Activated CD8-positive, alpha-beta memory T cell treated with anti-CD3 and anti-CD28 coated beads, Interleukin-2, amount 10 ng/mL, durations not matched to agents 7 days and 5 days (primary cell): ENCODE results near the gene CDAN1. TPM values are rescaled to one million over a fixed set of nuclear protein-coding genes. Genes with fewer than 3 reads are reported as not detected.

Experiments used
- ATAC-seq: fragments of 150-1000 bp; cut with Tn5 transposase; one replicate; pipeline ENCODE4 v1.10.0; 2021; ENCODE audit warnings: moderate library complexity
- CTCF ChIA-PET: fragments of 350-600 bp; sonication (Branson Sonifier 250); formaldehyde crosslinking; loops from one replicate; lab custom pipeline; 2021; ENCODE audit warnings: antibody characterized with exemption; lab: Charles Lee
- DNase-seq: peaks from one replicate; pipeline ENCODE4 v3.0.0-alpha.2; 2020
- H3K27ac Mint-ChIP-seq: one replicate; pipeline ENCODE4 v1.8.0; 2021; ENCODE audit warnings: mild to moderate bottlenecking, mixed read lengths
- H3K27me3 Mint-ChIP-seq: one replicate; pipeline ENCODE4 v1.8.0; 2021; ENCODE audit warnings: mixed read lengths
- H3K36me3 Mint-ChIP-seq: one replicate; pipeline ENCODE4 v1.8.0; 2021; ENCODE audit warnings: mild to moderate bottlenecking, mixed read lengths
- H3K4me1 Mint-ChIP-seq: one replicate; pipeline ENCODE4 v1.8.0; 2021; ENCODE audit warnings: mixed read lengths
- H3K4me3 Mint-ChIP-seq: one replicate; pipeline ENCODE4 v1.8.0; 2021; ENCODE audit warnings: mild to moderate bottlenecking, moderate library complexity, mixed read lengths
- H3K9me3 Mint-ChIP-seq: one replicate; pipeline ENCODE4 v1.8.0; 2022; ENCODE audit warnings: low read depth, mixed read lengths
- total RNA-seq, 2 experiments: library from RNA; stranded (reverse); gene quantifications; one replicate each; pipeline ENCODE4 v1.2.3, GENCODE V29; 2021

CDAN1 gene
- total RNA-seq, 2 experiments from 2014 or later = 29.0 to 39.2 TPM

DNA sequence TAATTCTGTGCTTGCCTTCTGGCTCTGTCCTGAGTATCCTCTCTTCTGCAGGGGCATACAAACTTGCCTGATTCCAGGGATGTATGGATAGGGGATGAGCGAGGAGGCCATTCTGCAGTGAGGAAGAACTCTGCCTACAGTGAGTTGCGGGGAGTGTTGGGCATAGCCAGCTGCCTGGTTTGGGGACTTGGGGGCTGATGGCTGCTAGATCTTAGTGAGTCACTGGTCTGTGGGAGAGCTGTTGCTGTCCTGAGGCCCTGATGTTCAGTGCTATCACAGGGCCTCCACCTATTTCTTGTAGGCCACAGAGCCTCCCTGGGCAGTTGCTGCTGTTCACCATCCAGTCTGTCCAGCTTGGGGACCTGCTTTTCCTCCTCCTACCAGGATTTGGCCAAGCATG lies 20.3 kb downstream of the CDAN1 start:
- DNase-seq (no peak), ATAC-seq (no peak)
- Mint-ChIP-seq H3K36me3 (peaks cover 6% of the 10 kb centered on the region), H3K4me1 (no peaks in the 10 kb centered on the region), H3K27ac (no peak overlapping the region), H3K9me3 (no peaks in the 10 kb centered on the region), H3K27me3 (no peaks in the 10 kb centered on the region), H3K4me3 (no peak overlapping the region)
- CTCF ChIA-PET = interaction anchor here (0.8 kb wide), 1 partner anchor 210 kb away, joined by 3 read pairs; no protein-coding TSS in a partner anchor

DNA sequence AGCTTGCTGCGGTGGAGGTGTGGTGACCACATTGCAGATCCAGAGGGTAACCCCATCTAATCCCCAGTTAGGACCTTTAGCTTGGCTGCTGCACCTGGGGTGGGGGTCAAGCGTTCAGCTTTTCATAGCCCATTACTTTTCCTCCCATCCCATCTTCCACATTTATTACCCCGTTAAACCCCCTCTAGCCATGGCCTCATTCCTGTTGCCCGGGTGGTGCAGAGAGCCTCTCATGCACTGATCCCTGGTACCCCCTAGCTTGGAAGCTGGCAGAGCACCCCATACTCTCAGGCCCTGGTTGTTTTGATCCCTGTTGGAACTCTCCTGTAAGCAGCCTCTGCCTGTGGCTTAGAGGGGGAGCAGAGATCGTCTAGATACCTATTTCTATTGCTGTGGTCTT lies 20.8 kb downstream of the CDAN1 start:
- Mint-ChIP-seq H3K9me3 (no peaks in the 10 kb centered on the region), H3K4me3 (no peak overlapping the region), H3K27ac (no peak overlapping the region), H3K4me1 (no peaks in the 10 kb centered on the region), H3K27me3 (no peaks in the 10 kb centered on the region), H3K36me3 (peaks cover 6% of the 10 kb centered on the region)
- CTCF ChIA-PET = interaction anchor here (0.8 kb wide), 1 partner anchor 211 kb away, joined by 3 read pairs; no protein-coding TSS in a partner anchor
- ATAC-seq (no peak), DNase-seq (no peak)

DNA sequence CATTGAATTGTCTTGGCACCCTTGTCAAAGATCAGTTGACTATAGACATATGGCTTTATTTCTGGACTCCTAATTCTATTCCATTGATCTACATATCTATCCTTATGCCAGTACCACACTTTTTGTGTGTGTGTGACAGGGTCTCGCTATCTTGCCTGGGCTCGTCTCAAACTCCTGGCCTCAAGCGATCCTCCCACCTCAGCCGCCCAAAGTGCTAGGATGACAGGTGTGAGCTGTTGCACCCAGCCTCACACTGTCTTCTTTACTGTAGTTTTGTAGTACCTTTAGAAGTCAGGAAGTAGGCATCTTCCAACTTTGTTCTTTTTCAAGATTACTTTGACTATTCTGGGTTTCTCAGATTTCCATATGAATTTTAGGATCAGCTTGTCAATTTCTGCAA lies 24.3 kb downstream of the CDAN1 start:
- DNase-seq (no peak), ATAC-seq (no peak)
- CTCF ChIA-PET = no interaction called here
- Mint-ChIP-seq H3K4me1 (no peaks in the 10 kb centered on the region), H3K9me3 (no peaks in the 10 kb centered on the region), H3K27ac (no peak overlapping the region), H3K27me3 (no peaks in the 10 kb centered on the region), H3K4me3 (no peak overlapping the region), H3K36me3 (no peaks in the 10 kb centered on the region)

DNA sequence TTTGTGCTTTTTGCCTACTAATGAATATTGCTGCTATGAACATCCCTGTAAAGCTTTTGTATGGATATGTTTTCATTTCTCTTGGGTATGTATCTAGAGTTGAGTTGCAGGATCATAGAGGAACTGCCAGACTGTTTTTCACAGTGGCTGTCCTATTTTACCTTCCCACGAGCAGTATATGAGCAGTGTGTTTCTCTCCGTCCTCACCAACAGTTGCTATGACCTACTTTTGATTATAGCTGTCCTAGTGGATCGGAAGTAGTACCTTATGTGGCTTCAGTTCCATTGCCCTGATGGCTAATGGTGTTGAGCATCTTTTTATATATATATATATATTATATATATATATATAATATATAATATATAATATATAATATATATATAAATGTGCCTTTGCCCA lies 25.2 kb downstream of the CDAN1 start:
- H3K4me1 Mint-ChIP-seq = no peaks in the 10 kb centered on the region
- H3K36me3 Mint-ChIP-seq = no peaks in the 10 kb centered on the region
- no peak for ATAC-seq
- no peak for DNase-seq
- no peaks in the 10 kb centered on the region for H3K27me3 Mint-ChIP-seq
- CTCF ChIA-PET = interaction anchor here (1.1 kb wide), 1 partner anchor 213 kb away, joined by 3 read pairs; no protein-coding TSS in a partner anchor
- H3K4me3 Mint-ChIP-seq = no peak overlapping the region
- no peak overlapping the region for H3K27ac Mint-ChIP-seq
- no peaks in the 10 kb centered on the region for H3K9me3 Mint-ChIP-seq

DNA sequence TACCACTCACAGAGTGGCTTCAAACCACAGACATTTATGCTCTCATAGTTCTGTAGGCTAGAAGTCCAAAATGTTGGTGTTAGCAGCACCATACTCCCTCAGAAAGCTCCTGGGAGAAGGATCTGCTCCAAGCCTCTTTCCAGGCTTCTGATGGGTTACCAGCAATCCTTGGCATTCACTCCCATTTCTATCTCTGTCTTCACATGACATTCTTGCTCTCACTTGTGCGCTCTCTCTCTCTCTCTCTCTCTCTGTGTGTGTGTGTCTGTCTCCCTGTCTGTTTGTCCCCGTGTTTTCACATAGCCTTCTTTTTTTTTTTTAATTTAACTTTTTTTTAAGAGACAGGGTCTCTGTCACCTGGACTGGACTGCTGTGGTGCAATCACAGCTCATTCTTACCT lies 26.3 kb downstream of the CDAN1 start:
- Mint-ChIP-seq H3K27me3 (no peaks in the 10 kb centered on the region), H3K4me3 (no peak overlapping the region), H3K27ac (no peak overlapping the region), H3K36me3 (no peaks in the 10 kb centered on the region), H3K4me1 (no peaks in the 10 kb centered on the region), H3K9me3 (no peaks in the 10 kb centered on the region)
- ATAC-seq (no peak), DNase-seq (no peak)
- CTCF ChIA-PET = interaction anchor here (1.1 kb wide), 1 partner anchor 214 kb away, joined by 3 read pairs; no protein-coding TSS in a partner anchor

DNA sequence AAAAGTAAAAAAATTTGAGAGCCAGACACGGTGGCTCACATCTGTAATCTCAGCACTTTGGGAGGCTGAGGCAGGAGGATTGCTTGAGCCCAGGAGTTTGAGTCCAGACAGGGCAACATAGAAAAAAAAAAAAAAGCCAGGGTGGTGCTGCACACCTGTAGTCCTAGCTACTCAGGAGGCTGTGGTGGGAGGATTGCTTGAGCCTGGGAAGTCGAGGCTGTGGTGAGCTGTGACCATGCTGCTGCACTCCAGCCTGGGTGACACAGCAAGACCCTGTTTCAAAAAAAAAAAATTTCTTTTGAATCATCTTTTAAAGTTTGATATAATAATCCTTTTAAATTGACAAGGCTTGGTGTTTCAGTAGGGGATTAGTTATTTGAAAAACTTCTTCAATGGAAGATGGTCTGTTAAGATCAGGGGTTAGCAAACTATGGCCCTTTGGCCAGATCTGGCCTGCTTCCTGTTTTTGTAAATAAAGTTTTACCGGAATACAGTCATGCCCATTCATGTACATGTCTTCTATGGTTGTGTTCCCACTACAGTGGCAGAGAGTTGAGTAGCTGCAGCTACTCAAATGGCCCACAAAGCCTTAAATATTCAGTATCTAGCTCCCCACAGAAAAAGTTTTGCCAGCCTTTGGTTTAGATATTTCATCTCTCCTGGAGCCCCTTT lies 28.9 kb downstream of the CDAN1 start:
- CTCF ChIA-PET = interaction anchor here (1.4 to 5.0 kb wide), 2 partner anchors 219 to 496 kb away, joined by 3 to 27 read pairs; no protein-coding TSS in a partner anchor
- H3K27ac Mint-ChIP-seq = no peak overlapping the region

DNA sequence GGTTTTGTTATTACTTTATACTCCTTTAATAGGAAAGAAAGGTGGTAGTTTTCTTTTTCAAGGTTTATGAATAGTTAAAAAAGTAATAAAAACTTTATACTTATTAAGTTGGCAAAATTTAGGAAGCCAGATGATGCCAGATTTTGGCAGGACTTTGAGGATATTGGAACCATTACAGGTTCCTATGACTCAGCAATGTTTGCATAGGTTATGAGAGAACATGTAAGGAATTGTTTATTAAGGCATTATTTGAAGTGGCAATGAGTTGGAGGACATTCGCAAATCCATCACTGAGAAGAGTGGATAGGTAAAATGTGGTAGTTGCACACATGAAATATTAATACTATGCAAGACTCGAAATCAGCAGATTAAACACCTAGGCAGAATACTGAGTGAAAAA lies 29.9 kb downstream of the CDAN1 start:
- Mint-ChIP-seq H3K9me3 (no peaks in the 10 kb centered on the region), H3K4me1 (no peaks in the 10 kb centered on the region), H3K36me3 (no peaks in the 10 kb centered on the region), H3K4me3 (no peak overlapping the region), H3K27ac (no peak overlapping the region), H3K27me3 (no peaks in the 10 kb centered on the region)
- no peak for DNase-seq
- ATAC-seq = no peak
- CTCF ChIA-PET = interaction anchor here (2.3 to 5.0 kb wide), 2 partner anchors 220 to 497 kb away, joined by 7 to 27 read pairs; no protein-coding TSS in a partner anchor

More for the DNA sequence above, 28.9 kb downstream of the CDAN1 start:
- Mint-ChIP-seq H3K27me3 (no peaks in the 10 kb centered on the region), H3K36me3 (no peaks in the 10 kb centered on the region), H3K4me3 (no peak overlapping the region), H3K4me1 (no peaks in the 10 kb centered on the region), H3K9me3 (no peaks in the 10 kb centered on the region)
- DNase-seq = no peak
- no peak for ATAC-seq

DNA sequence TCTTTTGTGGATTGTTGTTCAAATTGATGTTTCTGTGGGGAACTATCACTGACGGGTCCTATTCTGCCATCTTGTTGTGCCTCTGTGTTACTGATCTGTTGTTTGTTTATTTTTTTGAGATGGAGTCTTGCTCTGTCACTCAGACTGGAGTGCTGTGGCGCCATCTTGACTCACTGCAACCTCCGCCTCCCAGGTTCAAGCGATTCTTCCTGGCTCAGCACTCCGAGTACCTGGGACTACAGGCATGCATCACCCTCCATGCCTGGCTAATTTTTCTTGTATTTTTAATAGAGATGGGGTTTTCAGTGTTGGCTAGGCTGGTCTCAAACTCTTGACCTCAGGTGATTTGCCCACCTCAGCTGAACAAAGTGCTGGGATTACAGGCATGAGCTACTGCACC lies 31.6 kb downstream of the CDAN1 start:
- CTCF ChIA-PET = interaction anchor here (1.0 to 5.0 kb wide), 6 partner anchors 32 to 580 kb away, joined by 4 to 27 read pairs (median 4); partner anchors contain the start of gene CDAN1
- DNase-seq (no peak), ATAC-seq (no peak)
- Mint-ChIP-seq H3K27ac (no peak overlapping the region), H3K4me1 (no peaks in the 10 kb centered on the region), H3K27me3 (no peaks in the 10 kb centered on the region), H3K36me3 (peaks cover 7% of the 10 kb centered on the region), H3K4me3 (no peak overlapping the region), H3K9me3 (no peaks in the 10 kb centered on the region)

DNA sequence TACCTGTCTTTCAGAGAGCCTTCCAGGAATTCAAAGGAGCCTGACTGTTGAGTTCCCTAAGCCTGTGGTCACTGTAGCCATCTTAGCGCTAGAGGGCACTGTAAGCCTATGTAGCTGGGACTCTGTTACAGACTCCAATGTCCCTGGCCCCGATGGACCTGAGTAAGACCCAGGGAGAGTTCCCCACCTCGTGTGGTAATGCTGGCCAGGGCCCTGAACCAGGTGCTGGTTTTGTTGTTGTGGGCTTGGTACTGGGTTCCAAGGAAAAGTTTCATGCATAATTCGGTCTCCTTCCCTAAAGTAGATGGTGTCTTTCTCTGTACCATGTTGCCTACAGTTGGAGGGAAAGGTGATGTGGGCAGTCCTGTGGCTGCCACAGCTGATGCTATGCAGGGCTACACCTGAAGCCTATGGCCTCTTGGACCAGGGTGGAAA lies 32.4 kb downstream of the CDAN1 start:
- H3K27ac Mint-ChIP-seq = no peak overlapping the region
- no peaks in the 10 kb centered on the region for H3K27me3 Mint-ChIP-seq
- ATAC-seq (peak; percentile 96), DNase-seq (peak; percentile 77)
- no peak overlapping the region for H3K4me3 Mint-ChIP-seq
- H3K9me3 Mint-ChIP-seq = no peaks in the 10 kb centered on the region
- CTCF ChIA-PET = interaction anchor here (0.6 to 5.0 kb wide), 13 partner anchors 9 to 581 kb away, joined by 3 to 27 read pairs (median 4); partner anchors contain the start of genes CDAN1 and TTBK2
- H3K36me3 Mint-ChIP-seq = peaks cover 11% of the 10 kb centered on the region
- H3K4me1 Mint-ChIP-seq = no peaks in the 10 kb centered on the region

DNA sequence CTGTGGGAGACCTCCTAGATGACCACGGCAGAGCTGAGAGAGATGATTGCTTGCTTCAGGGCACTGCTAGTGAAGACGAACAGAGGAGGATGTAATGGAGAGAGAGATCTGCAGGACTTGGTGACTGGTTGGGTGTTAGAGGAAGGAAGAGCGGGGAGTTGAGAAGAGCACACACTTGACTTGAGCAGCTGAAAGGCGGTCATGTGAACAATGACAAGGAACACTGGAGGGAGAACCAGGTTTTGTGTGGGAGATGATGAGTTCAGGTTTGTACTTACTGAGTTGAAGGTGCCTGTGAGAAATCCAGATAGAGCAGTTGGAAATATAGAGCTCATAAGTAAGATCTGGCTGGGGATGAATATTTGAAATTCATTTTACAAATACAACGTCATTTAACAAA lies 40.3 kb downstream of the CDAN1 start:
- H3K36me3 Mint-ChIP-seq = peaks cover 17% of the 10 kb centered on the region
- no peak overlapping the region for H3K27ac Mint-ChIP-seq
- H3K4me3 Mint-ChIP-seq = no peak overlapping the region
- ATAC-seq (no peak), DNase-seq (no peak)
- H3K27me3 Mint-ChIP-seq = no peaks in the 10 kb centered on the region
- CTCF ChIA-PET = no interaction called here
- H3K9me3 Mint-ChIP-seq = no peaks in the 10 kb centered on the region
- H3K4me1 Mint-ChIP-seq = peaks cover 9% of the 10 kb centered on the region

DNA sequence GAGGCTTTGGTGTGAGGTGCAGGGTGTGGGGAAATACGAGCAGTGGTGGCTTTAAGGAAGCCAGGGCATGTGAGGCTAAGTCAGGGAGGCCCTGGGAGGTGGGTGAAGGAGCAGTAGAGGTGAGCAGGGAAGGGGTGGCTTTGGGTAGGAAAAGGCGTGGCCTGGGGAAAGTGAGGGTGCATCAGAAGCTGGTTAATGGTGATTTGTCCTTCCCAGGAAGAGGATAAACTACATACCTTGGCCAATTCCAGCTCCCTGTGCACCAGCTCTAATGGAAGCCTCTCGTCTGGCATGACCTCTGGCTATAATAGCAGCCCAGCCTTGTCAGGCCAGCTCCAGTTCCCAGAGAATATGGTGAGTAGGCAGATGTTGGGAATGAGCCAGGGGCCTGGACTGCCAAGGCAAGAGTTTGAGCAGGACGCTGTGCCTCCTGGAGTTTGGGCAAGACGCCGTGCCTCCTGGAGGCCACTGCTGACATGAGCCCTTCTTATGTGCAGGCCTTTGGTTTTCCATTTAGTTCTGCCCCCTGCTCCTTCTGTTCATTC lies 41.3 kb downstream of the CDAN1 start:
- Mint-ChIP-seq H3K27ac (no peak overlapping the region), H3K36me3 (peaks cover 11% of the 10 kb centered on the region), H3K27me3 (no peaks in the 10 kb centered on the region), H3K9me3 (no peaks in the 10 kb centered on the region), H3K4me1 (peaks cover 19% of the 10 kb centered on the region), H3K4me3 (no peak overlapping the region)
- DNase-seq = no peak
- CTCF ChIA-PET = interaction anchor here (1.1 kb wide), 1 partner anchor 9 kb away, joined by 3 read pairs; no protein-coding TSS in a partner anchor
- ATAC-seq = no peak

DNA sequence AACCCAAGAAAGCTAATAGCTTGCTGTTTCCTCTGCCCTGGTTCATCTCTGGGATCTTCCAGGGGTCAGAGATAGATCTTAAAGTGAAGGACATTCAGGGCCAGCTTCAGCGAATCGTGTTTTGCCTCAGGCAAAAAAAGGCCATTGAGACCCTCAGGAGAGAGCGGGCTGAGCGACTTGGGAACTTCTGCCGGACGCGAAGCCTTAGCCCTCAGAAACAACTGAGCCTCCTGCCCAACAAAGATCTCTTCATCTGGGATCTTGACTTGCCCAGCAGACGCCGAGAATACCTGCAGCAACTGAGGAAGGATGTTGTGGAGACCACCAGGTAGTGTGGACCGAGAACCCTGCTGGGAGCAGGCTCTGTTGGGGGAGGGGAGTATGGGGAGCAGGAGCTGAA lies 42.5 kb downstream of the CDAN1 start:
- no peaks in the 10 kb centered on the region for H3K9me3 Mint-ChIP-seq
- peaks cover 29% of the 10 kb centered on the region for H3K4me1 Mint-ChIP-seq
- ATAC-seq (no peak), DNase-seq (no peak)
- H3K4me3 Mint-ChIP-seq = no peak overlapping the region
- no peaks in the 10 kb centered on the region for H3K27me3 Mint-ChIP-seq
- CTCF ChIA-PET = interaction anchor here (1.1 kb wide), 1 partner anchor 10 kb away, joined by 3 read pairs; no protein-coding TSS in a partner anchor
- H3K27ac Mint-ChIP-seq = no peak overlapping the region
- peaks cover 6% of the 10 kb centered on the region for H3K36me3 Mint-ChIP-seq

DNA sequence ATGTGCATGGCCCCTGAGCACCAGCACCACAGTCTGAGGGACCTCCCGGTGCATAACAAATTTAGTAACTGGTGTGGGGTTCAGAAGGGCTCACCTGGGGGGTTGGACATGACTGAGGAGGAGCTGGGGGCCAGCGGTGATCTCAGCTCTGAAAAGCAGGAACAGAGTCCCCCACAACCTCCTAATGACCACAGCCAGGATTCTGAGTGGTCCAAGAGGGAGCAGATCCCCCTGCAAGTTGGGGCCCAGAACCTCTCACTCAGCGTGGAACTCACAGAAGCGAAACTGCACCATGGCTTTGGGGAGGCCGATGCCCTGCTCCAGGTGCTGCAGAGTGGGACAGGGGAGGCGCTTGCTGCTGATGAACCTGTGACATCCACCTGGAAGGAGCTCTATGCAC lies 43.0 kb downstream of the CDAN1 start:
- Mint-ChIP-seq H3K9me3 (no peaks in the 10 kb centered on the region), H3K4me3 (no peak overlapping the region), H3K27ac (no peak overlapping the region), H3K27me3 (no peaks in the 10 kb centered on the region), H3K36me3 (peaks cover 5% of the 10 kb centered on the region), H3K4me1 (peaks cover 30% of the 10 kb centered on the region)
- DNase-seq = no peak
- no peak for ATAC-seq
- CTCF ChIA-PET = no interaction called here
